K562 (cell line): ENCODE measurements around the gene FCRL6. TPM values are rescaled to one million over a fixed set of nuclear protein-coding genes. Genes with fewer than 3 reads are reported as not detected.

Source experiments
- ATAC-seq: fragments of 200-7000 bp; cut with Tn5 transposase; 3 replicates; pipeline ENCODE4 v1.9.1; 2020; ENCODE audit warnings: moderate library complexity
- BruUV-seq: library from RNA; stranded (reverse); fragments of 400-500 nt; replicated peaks from 2 replicates; lab custom pipeline; 2021; lab: Mats Ljungman, UMichigan
- CTCF ChIA-PET: fragments of 300-600 bp; formaldehyde crosslinking; extraction: SDS; loops from one replicate; lab custom pipeline; 2021; ENCODE audit warnings: low intra/inter-chr PET ratio; lab: Yijun Ruan, JAX
- POLR2A ChIA-PET: fragments of 300-600, 350-650 bp; sonication (Branson Sonifier 250); formaldehyde crosslinking; extraction: SDS; loops from one replicate; lab custom pipeline; 2021; ENCODE audit warnings: antibody characterized with exemption, inconsistent platforms; lab: Yijun Ruan, JAX
- DNase-seq, 4 experiments: peaks; one replicate each; pipeline versions ENCODE4 v3.0.0 to v3.0.0-alpha.2; 2011 to 2018; ENCODE audit warnings: low spot score in 3 of 4, mixed read lengths in 3 of 4; ENCODE audit errors: extremely low read depth in 1 of 4
- FAIRE-seq: peaks from 2 replicates; lab custom pipeline; 2011; peaks lifted over from hg19 to GRCh38; lab: Jason Lieb, UNC
- H2AFZ ChIP-seq: 2 replicates; pipeline ENCODE4 v1.6.0; 2011; ENCODE audit warnings: low read depth, low read length, control low read depth, inconsistent platforms
- H3K27ac ChIP-seq: fragments of 200-600 bp; 3 replicates; pipeline ENCODE4 v1.8.0; 2011; ENCODE audit warnings: low read depth, mild to moderate bottlenecking, control low read depth, inconsistent platforms, low read length, moderate library complexity, mixed read lengths; ENCODE audit errors: extremely low read depth
- H3K27me3 ChIP-seq, 2 experiments: fragments of 300-600 bp in 1 of 2; 2 replicates in 1 of 2; 3 replicates in 1 of 2; pipeline versions ENCODE4 v1.6.0 to v1.8.0; 2011; ENCODE audit warnings: inconsistent platforms in 2 of 2, low read length in 2 of 2, mild to moderate bottlenecking in 1 of 2, mixed read lengths in 1 of 2, moderate library complexity in 1 of 2; ENCODE audit not compliant: control insufficient read depth in 2 of 2, insufficient read depth in 2 of 2
- H3K36me3 ChIP-seq: fragments of 300-600 bp; 3 replicates; pipeline ENCODE4 v1.8.0; 2011; ENCODE audit warnings: mild to moderate bottlenecking, low read length, inconsistent platforms; ENCODE audit not compliant: control insufficient read depth, insufficient read depth
- H3K4me1 ChIP-seq, 2 experiments: fragments of 200-600 bp in 1 of 2; replicated peaks in 1 of 2; 2 replicates in 1 of 2; 3 replicates in 1 of 2; pipeline versions ENCODE4 v1.5.1 to v1.8.0; 2011; ENCODE audit warnings: inconsistent platforms in 2 of 2, low read length in 2 of 2, mild to moderate bottlenecking in 1 of 2, mixed read lengths in 1 of 2, moderate library complexity in 1 of 2; ENCODE audit not compliant: control insufficient read depth in 2 of 2, insufficient read depth in 2 of 2
- H3K4me2 ChIP-seq: 2 replicates; pipeline ENCODE4 v1.6.1; 2011; ENCODE audit warnings: low read length, control low read depth, inconsistent platforms, mixed read lengths; ENCODE audit not compliant: insufficient read depth
- H3K4me3 ChIP-seq: fragments of 200-600 bp; sonication (generic), shearing (Covaris generic); 2 replicates; pipeline ENCODE4 v1.5.1; 2016; ENCODE audit warnings: control low read depth, inconsistent platforms
- H3K79me2 ChIP-seq: fragments of 200-600 bp; 3 replicates; pipeline ENCODE4 v1.8.0; 2011; ENCODE audit warnings: low read length, inconsistent platforms; ENCODE audit not compliant: control insufficient read depth, insufficient read depth
- H3K9ac ChIP-seq, 2 experiments: 2 replicates each; pipeline versions ENCODE4 v1.6.0 to v1.6.1; 2011; ENCODE audit warnings: low read depth in 2 of 2, low read length in 2 of 2, control low read depth in 1 of 2, inconsistent platforms in 1 of 2, mild to moderate bottlenecking in 1 of 2, mixed read lengths in 1 of 2; ENCODE audit not compliant: insufficient read depth in 1 of 2
- H3K9me1 ChIP-seq: one replicate; pipeline ENCODE4 v1.6.0; 2011; ENCODE audit warnings: inconsistent platforms, mild to moderate bottlenecking, low read length, moderate library complexity; ENCODE audit not compliant: control insufficient read depth, insufficient read depth
- H3K9me3 ChIP-seq: replicated peaks from 2 replicates; pipeline ENCODE4 v1.5.1; 2011; ENCODE audit warnings: low read depth, low read length, inconsistent platforms; ENCODE audit not compliant: control insufficient read depth, insufficient read depth
- H4K20me1 ChIP-seq: replicated peaks from 2 replicates; pipeline ENCODE4 v1.6.1; 2011; ENCODE audit warnings: low read length, inconsistent platforms, mixed read lengths; ENCODE audit not compliant: control insufficient read depth, insufficient read depth
- CBX2 ChIP-seq: fragments of 200-600 bp; sonication (generic); IDR thresholded peaks from one replicate; pipeline ENCODE4 v1.6.1; 2012; ENCODE audit warnings: mild to moderate bottlenecking, low read length, inconsistent platforms; ENCODE audit not compliant: insufficient read depth, poor library complexity, severe bottlenecking
- GATAD2A ChIP-seq: fragments of 450-650 bp; IDR thresholded peaks from 2 replicates; pipeline ENCODE4 v1.6.1; 2017
- L3MBTL2 ChIP-seq: fragments of 450-650 bp; IDR thresholded peaks from 2 replicates; pipeline ENCODE4 v1.6.1; 2016; ENCODE audit warnings: mild to moderate bottlenecking, moderate library complexity
- NFE2 ChIP-seq: IDR thresholded peaks from 2 replicates; pipeline ENCODE4 v1.6.1; 2014; ENCODE audit warnings: antibody characterized with exemption, low read depth
- PCBP1 ChIP-seq: fragments of 200-400 bp; formaldehyde crosslinking; IDR thresholded peaks from 2 replicates; pipeline ENCODE4 v1.6.1; 2018; ENCODE audit warnings: mild to moderate bottlenecking, low read depth, low read length; ENCODE audit not compliant: poor library complexity, severe bottlenecking
- TFAM ChIP-seq: fragments of 250-450 bp; sonication (Bioruptor Pico); conservative IDR thresholded peaks from 2 replicates; pipeline ENCODE4 v1.5.0; 2021; ENCODE audit warnings: mild to moderate bottlenecking, moderate library complexity
- ZNF24 ChIP-seq: fragments of 450-650 bp; IDR thresholded peaks from 2 replicates; pipeline ENCODE4 v1.6.1; 2016
- WGBS: fragments of 100-300 bp; shearing (Covaris generic); methylation state at CpG from one replicate; pipeline ENCODE4 v1.1.6; 2016; ENCODE audit warnings: low coverage, mixed read lengths; ENCODE audit not compliant: insufficient coverage; ENCODE audit errors: missing lambda C conversion rate; 5-methylcytosine and 5-hydroxymethylcytosine counted together
- in situ Hi-C: fragments of 300-500 bp; cut with MboI; formaldehyde crosslinking; loops from 4 replicates; pipeline ENCODE4 v1.15.0; 2018; ENCODE audit warnings: inconsistent platforms, mixed read lengths
- intact Hi-C: fragments of 100-400 bp; cut with micrococcal nuclease; formaldehyde crosslinking; loops from 2 replicates; pipeline ENCODE4 v1.14.2; 2022
- polyA plus RNA-seq, 8 experiments: library from polyadenylated mRNA; depleted of rRNA in 4 of 8; stranded (reverse) in 5 of 8; unstranded in 3 of 8; fragments of >200 nt; fragmentation: Nextera tagmentation in 2 of 8; fragmentation: Illumina TruSeq in 1 of 8; extraction: Ambion mirVana in 2 of 8; extraction: Trizol in 1 of 8; gene quantifications; 2 replicates each; pipeline versions ENCODE4 v1.2.1 to v1.2.3, GENCODE V29; 2011 to 2014; ENCODE audit warnings: inconsistent platforms in 1 of 8, missing spikeins in 1 of 8
- total RNA-seq, 7 experiments: library from RNA; depleted of rRNA in 6 of 7; stranded (reverse); fragments of >200 nt in 6 of 7; fragmentation: Illumina TruSeq in 2 of 7; extraction: Trizol in 2 of 7; gene quantifications; 2 replicates each; pipeline versions ENCODE4 v1.2.1 to v1.2.3, GENCODE V29; 2011 to 2021; ENCODE audit warnings: low replicate concordance in 1 of 7
- TF ChIP-seq, protein P1 (sequence below): IDR thresholded peaks from 2 replicates; pipeline ENCODE4 v1.6.1; 2014; ENCODE audit warnings: antibody characterized with exemption
- TF ChIP-seq, protein P2 (sequence below): fragments of 200-800 bp; sonication (Bioruptor generic); IDR thresholded peaks from 2 replicates; pipeline ENCODE4 v1.6.1; 2017; ENCODE audit warnings: missing genetic modification characterization, missing compliant biosample characterization
- TF ChIP-seq, protein P3 (sequence below): fragments of 250-450 bp; sonication (Bioruptor Pico); IDR thresholded peaks from 2 replicates; pipeline ENCODE4 v1.4.0; 2020; ENCODE audit warnings: mild to moderate bottlenecking, moderate library complexity

FCRL6 gene
- total and polyA plus RNA-seq, 9 of the 15 experiments (the other 6 are each of a cell fraction or from before 2014, with no cell fraction given): not detected

DNA sequence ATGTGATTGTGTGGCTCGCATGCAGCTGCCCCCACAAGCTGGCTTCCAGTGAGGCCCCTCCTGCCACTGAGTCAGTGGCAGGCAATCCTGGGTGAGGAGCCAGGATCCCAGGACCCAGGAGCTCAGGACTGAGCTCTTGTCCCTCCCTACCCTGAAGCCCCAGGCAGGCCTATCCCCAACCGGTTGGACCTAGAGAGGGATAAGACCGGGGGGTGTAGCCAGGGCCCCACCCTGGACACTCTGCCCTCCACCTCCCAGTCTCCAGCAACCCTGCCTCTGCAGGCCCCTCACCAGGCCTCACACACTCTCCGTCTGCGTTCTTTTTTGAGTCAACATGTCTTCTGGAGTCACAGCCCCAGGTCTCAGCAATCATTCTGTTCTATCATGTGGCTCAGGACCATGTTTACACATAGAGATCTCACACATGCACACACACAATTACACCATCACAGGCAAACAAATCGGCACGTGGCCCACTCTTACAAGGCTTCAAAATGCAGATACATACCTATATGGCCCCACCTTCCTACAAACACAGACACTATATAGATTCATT lies 57.7 kb downstream of the FCRL6 start (continued):
- TF ChIP-seq, protein P1, sequence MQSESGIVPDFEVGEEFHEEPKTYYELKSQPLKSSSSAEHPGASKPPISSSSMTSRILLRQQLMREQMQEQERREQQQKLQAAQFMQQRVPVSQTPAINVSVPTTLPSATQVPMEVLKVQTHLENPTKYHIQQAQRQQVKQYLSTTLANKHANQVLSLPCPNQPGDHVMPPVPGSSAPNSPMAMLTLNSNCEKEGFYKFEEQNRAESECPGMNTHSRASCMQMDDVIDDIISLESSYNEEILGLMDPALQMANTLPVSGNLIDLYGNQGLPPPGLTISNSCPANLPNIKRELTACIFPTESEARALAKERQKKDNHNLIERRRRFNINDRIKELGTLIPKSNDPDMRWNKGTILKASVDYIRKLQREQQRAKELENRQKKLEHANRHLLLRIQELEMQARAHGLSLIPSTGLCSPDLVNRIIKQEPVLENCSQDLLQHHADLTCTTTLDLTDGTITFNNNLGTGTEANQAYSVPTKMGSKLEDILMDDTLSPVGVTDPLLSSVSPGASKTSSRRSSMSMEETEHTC: no peak
- no peak for TF ChIP-seq PCBP1
- TF ChIP-seq, protein P2, sequence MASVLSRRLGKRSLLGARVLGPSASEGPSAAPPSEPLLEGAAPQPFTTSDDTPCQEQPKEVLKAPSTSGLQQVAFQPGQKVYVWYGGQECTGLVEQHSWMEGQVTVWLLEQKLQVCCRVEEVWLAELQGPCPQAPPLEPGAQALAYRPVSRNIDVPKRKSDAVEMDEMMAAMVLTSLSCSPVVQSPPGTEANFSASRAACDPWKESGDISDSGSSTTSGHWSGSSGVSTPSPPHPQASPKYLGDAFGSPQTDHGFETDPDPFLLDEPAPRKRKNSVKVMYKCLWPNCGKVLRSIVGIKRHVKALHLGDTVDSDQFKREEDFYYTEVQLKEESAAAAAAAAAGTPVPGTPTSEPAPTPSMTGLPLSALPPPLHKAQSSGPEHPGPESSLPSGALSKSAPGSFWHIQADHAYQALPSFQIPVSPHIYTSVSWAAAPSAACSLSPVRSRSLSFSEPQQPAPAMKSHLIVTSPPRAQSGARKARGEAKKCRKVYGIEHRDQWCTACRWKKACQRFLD (CRISPR knock-in tag): no peak
- TF ChIP-seq L3MBTL2: no peak

DNA sequence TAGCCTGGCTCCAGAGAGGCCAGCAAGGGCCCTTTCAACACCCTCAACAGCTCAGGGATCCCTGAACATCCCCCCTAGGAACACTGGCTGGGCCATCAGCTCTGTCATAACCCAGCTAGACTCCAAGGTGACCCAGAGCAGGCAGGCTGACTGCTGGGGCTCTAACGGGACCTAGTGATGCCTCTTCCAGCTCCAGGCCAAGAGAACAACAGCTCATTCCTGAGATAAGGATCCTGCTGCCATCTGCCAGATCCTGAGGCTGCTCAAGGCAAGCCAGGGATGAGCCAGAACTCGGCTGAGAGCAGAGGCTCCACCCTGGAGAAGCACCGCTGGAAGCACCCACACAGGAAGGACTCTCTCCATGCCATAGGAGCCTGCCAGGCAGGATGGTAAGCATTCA lies 58.3 kb downstream of the FCRL6 start:
- Histone ChIP-seq H3K9ac (no peak overlapping the region), H3K9me1 (no peaks in the 10 kb centered on the region)
- no peak for ATAC-seq
- CTCF ChIA-PET: no interaction called here
- BruUV-seq: no TSS peak
- TF ChIP-seq CBX2 (no peak), ZNF24 (no peak), TFAM (CRISPR knock-in tag) (no peak), NFE2 (no peak), GATAD2A (no peak)
- TF ChIP-seq, protein P3, sequence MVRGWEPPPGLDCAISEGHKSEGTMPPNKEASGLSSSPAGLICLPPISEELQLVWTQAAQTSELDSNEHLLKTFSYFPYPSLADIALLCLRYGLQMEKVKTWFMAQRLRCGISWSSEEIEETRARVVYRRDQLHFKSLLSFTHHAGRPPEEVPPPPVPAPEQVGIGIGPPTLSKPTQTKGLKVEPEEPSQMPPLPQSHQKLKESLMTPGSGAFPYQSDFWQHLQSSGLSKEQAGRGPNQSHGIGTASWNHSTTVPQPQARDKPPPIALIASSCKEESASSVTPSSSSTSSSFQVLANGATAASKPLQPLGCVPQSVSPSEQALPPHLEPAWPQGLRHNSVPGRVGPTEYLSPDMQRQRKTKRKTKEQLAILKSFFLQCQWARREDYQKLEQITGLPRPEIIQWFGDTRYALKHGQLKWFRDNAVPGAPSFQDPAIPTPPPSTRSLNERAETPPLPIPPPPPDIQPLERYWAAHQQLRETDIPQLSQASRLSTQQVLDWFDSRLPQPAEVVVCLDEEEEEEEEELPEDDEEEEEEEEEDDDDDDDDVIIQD (CRISPR knock-in tag): no peak
- TF ChIP-seq, all 486 proteins: peak for 0
- no peaks in the 10 kb centered on the region for H3K79me2 ChIP-seq
- no peak overlapping the region for H2AFZ ChIP-seq
- WGBS: 6% methylated on average over 3 of the region's 3 CpGs
- no peak overlapping the region for H3K4me2 ChIP-seq
- H3K27me3 ChIP-seq: peaks cover 0 to 59% of the 10 kb centered on the region in 2 experiments; a peak in 4 of 5 replicates
- DNase-seq: no peak
- no peaks in the 10 kb centered on the region for H3K9me3 ChIP-seq
- in situ Hi-C loops (no loop called here), intact Hi-C loops (no loop called here)
- FAIRE-seq: no peak
- no peak overlapping the region for H3K27ac ChIP-seq
- H3K36me3 ChIP-seq: no peaks in the 10 kb centered on the region
- POLR2A ChIA-PET: interaction anchor here (1.1 kb wide), 1 partner anchor 9 kb away, joined by 4 read pairs; no protein-coding TSS in a partner anchor
- no peaks in the 10 kb centered on the region for H4K20me1 ChIP-seq
- no peaks in the 10 kb centered on the region; a peak in 1 of 5 replicates for H3K4me1 ChIP-seq
- H3K4me3 ChIP-seq: no peak overlapping the region
